ENCODE measurements around the gene AFAP1. TPM values are rescaled to one million over a fixed set of nuclear protein-coding genes. Genes with fewer than 3 reads are reported as not detected.

The AFAP1 gene
- total and polyA plus RNA-seq, 2 of the 8 experiments (the other 6 are each of a cell fraction or from before 2014, with no cell fraction given), result 3.6 to 18.2 TPM

- Histone ChIP-seq H2BK12ac (ENCODE audit: low read depth, low read length) (no peak overlapping the region), H3K4ac (replicated peaks; ENCODE audit: insufficient read length, low read depth, low read length) (no peak overlapping the region), H3K23me2 (ENCODE audit: low read depth, low read length) (no peaks in the 10 kb centered on the region), H3K56ac (replicated peaks; ENCODE audit: insufficient read length, low read depth, low read length) (no peak overlapping the region), H3K27ac (ENCODE audit: low read depth, low read length) (no peak overlapping the region; the same call in 1 of the 2 replicates), H3K79me2 (ENCODE audit: control insufficient read depth in 1 of 2, insufficient read depth in 2 of 2, low read length in 2 of 2) (no peaks in the 10 kb centered on the region), H3K9ac (replicated peaks in 1 of 4; ENCODE audit: extremely low read depth in 1 of 4, low read depth in 3 of 4, low read length in 3 of 4) (no peak overlapping the region), H4K5ac (ENCODE audit: insufficient read length, low read depth, low read length) (no peak overlapping the region), H2AFZ (ENCODE audit: low read length) (no peak overlapping the region), H3K79me1 (ENCODE audit: low read depth, low read length) (no peaks in the 10 kb centered on the region), H3K4me3 (ENCODE audit: extremely low read depth in 1 of 4, insufficient read depth in 2 of 4, low read depth in 3 of 4, low read length in 4 of 4) (no peak overlapping the region), H2BK5ac (ENCODE audit: low read depth, low read length) (no peak overlapping the region), H2BK15ac (ENCODE audit: low read length) (no peak overlapping the region), H3K14ac (ENCODE audit: insufficient read length) (no peak overlapping the region), H4K20me1 (replicated peaks in 1 of 2; ENCODE audit: control insufficient read depth in 1 of 2, insufficient read depth in 2 of 2, low read length in 2 of 2) (no peaks in the 10 kb centered on the region), H3K9me3 (ENCODE audit: insufficient read depth in 2 of 2, low read depth in 1 of 2, low read length in 1 of 2) (no peaks in the 10 kb centered on the region), H4K8ac (ENCODE audit: extremely low read depth, insufficient read depth, low read length) (no peak overlapping the region), H4K91ac (replicated peaks; ENCODE audit: insufficient read length, low read length) (no peak overlapping the region), H3K4me2 (ENCODE audit: insufficient read depth in 1 of 2, low read depth in 2 of 2, low read length in 2 of 2) (no peak overlapping the region), H3K4me1 (replicated peaks in 1 of 4; ENCODE audit: control insufficient read depth in 3 of 4, insufficient read depth in 4 of 4, low read length in 3 of 4) (no peaks in the 10 kb centered on the region), H3K18ac (ENCODE audit: extremely low read depth, low read length) (no peak overlapping the region), H2AK5ac (ENCODE audit: low read depth, low read length) (no peak overlapping the region), H3K27me3 (replicated peaks in 1 of 4; ENCODE audit: control insufficient read depth in 3 of 4, extremely low read depth in 1 of 4, insufficient read depth in 3 of 4, low read length in 3 of 4) (no peaks in the 10 kb centered on the region), H3K36me3 (ENCODE audit: control insufficient read depth in 2 of 4, insufficient read depth in 4 of 4, low read length in 3 of 4) (peaks cover 0 to 7% (median 0%) of the 10 kb centered on the region in 4 experiments; a peak in 2 of 8 replicates), H3K23ac (ENCODE audit: insufficient read length) (no peak overlapping the region), H2BK120ac (replicated peaks; ENCODE audit: low read depth, low read length) (no peak overlapping the region), H2BK20ac (ENCODE audit: low read length) (no peak overlapping the region)
- WGBS, 2 experiments (ENCODE audit: extremely low coverage in 1 of 2, insufficient coverage in 1 of 2, insufficient read length in 1 of 2, insufficient replicate concordance in 2 of 2, low coverage in 1 of 2, low lambda C conversion rate in 2 of 2, missing lambda C conversion rate in 1 of 2), result 91% methylated on average over 17 of the region's 17 CpGs; no CpG with 5 or more reads in 1 of the 2 experiments
- DNase-seq (ENCODE audit: low read depth in 1 of 2, low spot score in 2 of 2) (no peak), FAIRE-seq (no peak)
- ChIA-PET POLR2A (ENCODE audit: partially characterized antibody) (no interaction called here), CTCF (ENCODE audit: partially characterized antibody) (interaction anchor here (1.0 to 4.8 kb wide), 3 partner anchors 12 to 19 kb away, joined by 3 to 30 read pairs (median 15); no protein-coding TSS in a partner anchor)
- TF ChIP-seq GTF2F1 (IDR thresholded peaks at IDR 0.05; ENCODE audit: borderline replicate concordance, low read depth, low read length), result no peak
- no peak for TF ChIP-seq JUND (IDR thresholded peaks at IDR 0.05; ENCODE audit: low read length)
These were observed 157.7 kb downstream of the AFAP1 start for GRCh38 chr4:7781993-7782392.

Measured in H1 (cell line).